Heart left ventricle (tissue), 13 donors: ENCODE data around the gene WDR48.

Experiments used
- CTCF ChIP-seq, 12 donors: fragments of 200-600 bp; sonication (generic) in 4 of 12; IDR thresholded peaks; one replicate each; pipeline versions ENCODE4 v1.5.0 to v1.8.0; 2018 to 2022; ENCODE audit warnings: antibody characterized with exemption in 12 of 12, mild to moderate bottlenecking in 5 of 12
- POLR2A ChIP-seq, 2 donors: fragments of 450-650 bp; IDR thresholded peaks; one replicate each; pipeline ENCODE4 v1.6.1; 2017; ENCODE audit warnings: antibody characterized with exemption in 2 of 2, mild to moderate bottlenecking in 2 of 2, moderate library complexity in 2 of 2
- donor health status: ischemic (EF 13 %, LVEDD 7.1; RV severe dilation, severe dysfunction).
- donor health status: DM: no; HTN: yes; CAD: no.
- donor health status: DM: no; HTN: no; CAD: no.
- donor health status: ischemic (EF 25% LVEDD 6.9; RV normal size, moderate dysfunction).
- donor health status: ischemic (EF 25% LVEDD 5.7; RV mildly dilated, moderate dysfunction).
- donor health status: ischemic (EF 35%, LVEDD 5.7; RV mildly dilated, moderate dysfunction).
- donor health status: nonischemic (EF 11% LVEDD 7.7; RV severe dilation, severe dysfunction).
- donor health status: DM: yes; HTN: yes; CAD: no.
- donor health status: PGD.
- donor health status: ischemic (EF 29% LVEDD 5.4; RV normal size, mild dysfunction).
- donor health status: nonischemic (EF 23%, LVEDD 6.1; RV moderate dilation, normal function).

- no peak for TF ChIP-seq CTCF (IDR thresholded peaks at IDR 0.05)
- no peak for TF ChIP-seq POLR2A (IDR thresholded peaks at IDR 0.05)
Measured at GRCh38 chr3:39134305-39134704, 82.5 kb downstream of the WDR48 start.
